Retinal pigment epithelial cell (primary cell): Measurements from ENCODE around the gene SLC13A5.

Experiments
- DNase-seq: peaks from one replicate; pipeline ENCODE4 v3.0.0-alpha.2; 2010; ENCODE audit warnings: low read depth
- H3K4me3 ChIP-seq: 2 replicates; pipeline ENCODE4 v1.5.1; 2011; ENCODE audit warnings: mild to moderate bottlenecking, low read length, control low read depth, moderate library complexity
- CTCF ChIP-seq: conservative IDR thresholded peaks from 2 replicates; pipeline ENCODE4 v1.5.1; 2011; ENCODE audit warnings: low read depth, low read length, control low read depth, inconsistent platforms

SLC13A5 gene

GRCh38 chr17:6710317-6710716 lies 2.9 kb downstream of the SLC13A5 start:
- DNase-seq: no peak
- TF ChIP-seq CTCF: no peak
- H3K4me3 ChIP-seq: no peak overlapping the region

- DNase-seq: no peak
- TF ChIP-seq CTCF: no peak
- no peak overlapping the region for H3K4me3 ChIP-seq
Measured at GRCh38 chr17:6708357-6708961, 4.7 kb downstream of the SLC13A5 start.

GRCh38 chr17:6706996-6707395 lies 6.2 kb downstream of the SLC13A5 start:
- no peak overlapping the region for H3K4me3 ChIP-seq
- DNase-seq: no peak
- TF ChIP-seq CTCF: no peak

GRCh38 chr17:6706499-6706898 lies 6.7 kb downstream of the SLC13A5 start:
- no peak for DNase-seq
- no peak overlapping the region for H3K4me3 ChIP-seq
- no peak for TF ChIP-seq CTCF

GRCh38 chr17:6704470-6705052 lies 8.6 kb downstream of the SLC13A5 start:
- DNase-seq: no peak
- no peak for TF ChIP-seq CTCF
- no peak overlapping the region for H3K4me3 ChIP-seq

- TF ChIP-seq CTCF: no peak
- DNase-seq: no peak
Measured at GRCh38 chr17:6703751-6704150, 9.4 kb downstream of the SLC13A5 start.

GRCh38 chr17:6702567-6703215 lies 10.5 kb downstream of the SLC13A5 start:
- TF ChIP-seq CTCF: no peak
- DNase-seq: no peak
- no peak overlapping the region for H3K4me3 ChIP-seq

More at GRCh38 chr17:6703751-6704150, 9.4 kb downstream of the SLC13A5 start:
- no peak overlapping the region for H3K4me3 ChIP-seq
